ENCODE measurements around the gene HMGB4. TPM values are rescaled to one million over a fixed set of nuclear protein-coding genes. Genes with fewer than 3 reads are reported as not detected.

Gene HMGB4
- total RNA-seq, 4 donors from 2014 or later = not detected

- H3K4me3 ChIP-seq = no peak overlapping the region
- no peaks in the 10 kb centered on the region for H3K27me3 ChIP-seq
- H3K9me3 ChIP-seq = no peaks in the 10 kb centered on the region
- H3K4me1 ChIP-seq = peaks cover 15 to 46% (median 21%) of the 10 kb centered on the region in 3 donors
- H3K27ac ChIP-seq = peak overlapping the region in 3 of 4 donors; percentile 25 to 58 (median 57)
- TF ChIP-seq CTCF (IDR thresholded peaks at IDR 0.05) = no peak
- DNase-seq = no peak
- intact Hi-C loops (cut with DNase I) = no loop called here
- H3K36me3 ChIP-seq = no peaks in the 10 kb centered on the region
- WGBS, 2 donors = 21 to 25% methylated on average over 2 of the region's 2 CpGs
Measured at GRCh38 chr1:33872683-33873082, 8.8 kb downstream of the HMGB4 start.

GRCh38 chr1:33874636-33875035 is 10.8 kb downstream of the HMGB4 start:
- Histone ChIP-seq H3K36me3 (no peaks in the 10 kb centered on the region), H3K9me3 (no peaks in the 10 kb centered on the region), H3K4me1 (peaks cover 15 to 50% (median 21%) of the 10 kb centered on the region in 3 donors), H3K4me3 (no peak overlapping the region), H3K27me3 (no peaks in the 10 kb centered on the region), H3K27ac (no peak overlapping the region)
- 73 to 79% methylated on average over 7 of the region's 7 CpGs for WGBS, 2 donors
- DNase-seq = no peak
- TF ChIP-seq CTCF (IDR thresholded peaks at IDR 0.05) (no peak), POLR2A (IDR thresholded peaks at IDR 0.05) (no peak)
- intact Hi-C loops (cut with DNase I) = no loop called here

- 74 to 92% methylated on average over 3 of the region's 3 CpGs for WGBS, 2 donors
Measured at GRCh38 chr1:33875862-33876261, 12.0 kb downstream of the HMGB4 start.

GRCh38 chr1:33876970-33877650 is 13.2 kb downstream of the HMGB4 start:
- H3K27ac ChIP-seq = peak overlapping the region in 2 of 4 donors; percentile 31 to 56
- no peaks in the 10 kb centered on the region for H3K9me3 ChIP-seq
- H3K4me3 ChIP-seq = no peak overlapping the region
- peaks cover 15 to 38% (median 19%) of the 10 kb centered on the region in 3 donors for H3K4me1 ChIP-seq
- TF ChIP-seq POLR2A (IDR thresholded peaks at IDR 0.05) (no peak), CTCF (IDR thresholded peaks at IDR 0.05) (no peak)
- DNase-seq = no peak
- peaks cover 0 to 3% (median 0%) of the 10 kb centered on the region in 4 donors for H3K27me3 ChIP-seq
- WGBS, 2 donors = 24 to 56% methylated on average over 4 to 5 of the region's 5 CpGs
- intact Hi-C loops (cut with DNase I) = no loop called here
- H3K36me3 ChIP-seq = no peaks in the 10 kb centered on the region

More at GRCh38 chr1:33875862-33876261, 12.0 kb downstream of the HMGB4 start:
- H3K36me3 ChIP-seq = no peaks in the 10 kb centered on the region
- DNase-seq = no peak
- peaks cover 15 to 47% (median 21%) of the 10 kb centered on the region in 3 donors for H3K4me1 ChIP-seq
- H3K27me3 ChIP-seq = peaks cover 0 to 3% (median 0%) of the 10 kb centered on the region in 4 donors
- no peak overlapping the region for H3K4me3 ChIP-seq
- H3K27ac ChIP-seq = no peak overlapping the region
- intact Hi-C loops (cut with DNase I) = no loop called here
- H3K9me3 ChIP-seq = no peaks in the 10 kb centered on the region
- TF ChIP-seq POLR2A (IDR thresholded peaks at IDR 0.05) = no peak
- no peak for TF ChIP-seq CTCF (IDR thresholded peaks at IDR 0.05)

- intact Hi-C loops (cut with DNase I) = no loop called here
- Histone ChIP-seq H3K36me3 (no peaks in the 10 kb centered on the region), H3K27me3 (peaks cover 0 to 3% (median 0%) of the 10 kb centered on the region in 4 donors), H3K27ac (no peak overlapping the region), H3K9me3 (no peaks in the 10 kb centered on the region), H3K4me1 (peaks cover 10 to 27% (median 15%) of the 10 kb centered on the region in 3 donors), H3K4me3 (no peak overlapping the region)
- DNase-seq = no peak
- 90 to 92% methylated on average over 2 of the region's 2 CpGs for WGBS, 2 donors
- no peak for TF ChIP-seq CTCF (IDR thresholded peaks at IDR 0.05)
- no peak for TF ChIP-seq POLR2A (IDR thresholded peaks at IDR 0.05)
Measured at GRCh38 chr1:33878392-33878791, 14.5 kb downstream of the HMGB4 start.

Measured in esophagus squamous epithelium (tissue), 5 donors.